Hindlimb muscle (tissue), 1 donor: ENCODE results near the gene DNAJC7. TPM values are rescaled to one million over a fixed set of nuclear protein-coding genes. Genes with fewer than 3 reads are reported as not detected.

Experiments used
- DNase-seq: peaks from one replicate; pipeline ENCODE4 v3.0.0-alpha.2; 2013
- polyA plus RNA-seq: library from polyadenylated mRNA; unstranded; fragments of 120-200 nt; gene quantifications from one replicate; pipeline ENCODE4 v1.2.1, GENCODE V29; 2013; ENCODE audit not compliant: insufficient read length

Gene DNAJC7
- polyA plus RNA-seq, 1 donor = 95.6 TPM

GRCh38 chr17:41974658-41975057 is 42.6 kb downstream of the DNAJC7 start:
- DNase-seq = no peak

- DNase-seq = no peak
Observed at GRCh38 chr17:41974031-41974430, 43.2 kb downstream of the DNAJC7 start.

- no peak for DNase-seq
Observed at GRCh38 chr17:41973408-41973811, 43.8 kb downstream of the DNAJC7 start.

GRCh38 chr17:41972571-41973407 is 44.5 kb downstream of the DNAJC7 start:
- DNase-seq = no peak

GRCh38 chr17:41971721-41972523 is 45.3 kb downstream of the DNAJC7 start:
- no peak for DNase-seq

- no peak for DNase-seq
Observed at GRCh38 chr17:41970901-41971331, 46.3 kb downstream of the DNAJC7 start.

- DNase-seq = no peak
Observed at GRCh38 chr17:41968676-41969075, 48.6 kb downstream of the DNAJC7 start.

GRCh38 chr17:41967921-41968578 is 49.2 kb downstream of the DNAJC7 start:
- DNase-seq = no peak

- no peak for DNase-seq
Observed at GRCh38 chr17:41967141-41967920, 49.9 kb downstream of the DNAJC7 start.

- peak; percentile 92 for DNase-seq
Observed at GRCh38 chr17:41966463-41967140, 50.6 kb downstream of the DNAJC7 start, which contains the start of gene CNP. Gene CNP, plus strand, starts transcription at chr17:41966795. Its CDS starts 90 bp downstream, at chr17:41966885.

- DNase-seq = no peak
Observed at GRCh38 chr17:41965694-41966462, 51.4 kb downstream of the DNAJC7 start.

- DNase-seq = peak; percentile 72
Observed at GRCh38 chr17:41962768-41963434, 54.3 kb downstream of the DNAJC7 start.

- DNase-seq = no peak
Observed at GRCh38 chr17:41962111-41962510, 55.1 kb downstream of the DNAJC7 start.

GRCh38 chr17:41959336-41960095 is 57.7 kb downstream of the DNAJC7 start:
- no peak for DNase-seq

- DNase-seq = no peak
Observed at GRCh38 chr17:41959030-41959335, 58.3 kb downstream of the DNAJC7 start.

GRCh38 chr17:41957869-41958439 is 59.3 kb downstream of the DNAJC7 start:
- no peak for DNase-seq

GRCh38 chr17:41957031-41957868 is 60.0 kb downstream of the DNAJC7 start:
- DNase-seq = no peak

GRCh38 chr17:41956522-41956921 is 60.7 kb downstream of the DNAJC7 start:
- DNase-seq = no peak
